GM12872 (cell line): Measurements from ENCODE around the gene CIB2.

ENCODE experiments used
- CTCF ChIP-seq: IDR thresholded peaks from 3 replicates; pipeline ENCODE4 v1.5.1; 2011; ENCODE audit warnings: low read depth, mild to moderate bottlenecking, low read length, moderate library complexity; ENCODE audit not compliant: insufficient read depth

CIB2 gene

GRCh38 chr15:78061963-78062427 lies 69.2 kb downstream of the CIB2 start:
- no peak for TF ChIP-seq CTCF

- TF ChIP-seq CTCF, result no peak
Measured at GRCh38 chr15:78060232-78060631, 71.0 kb downstream of the CIB2 start.

DNA sequence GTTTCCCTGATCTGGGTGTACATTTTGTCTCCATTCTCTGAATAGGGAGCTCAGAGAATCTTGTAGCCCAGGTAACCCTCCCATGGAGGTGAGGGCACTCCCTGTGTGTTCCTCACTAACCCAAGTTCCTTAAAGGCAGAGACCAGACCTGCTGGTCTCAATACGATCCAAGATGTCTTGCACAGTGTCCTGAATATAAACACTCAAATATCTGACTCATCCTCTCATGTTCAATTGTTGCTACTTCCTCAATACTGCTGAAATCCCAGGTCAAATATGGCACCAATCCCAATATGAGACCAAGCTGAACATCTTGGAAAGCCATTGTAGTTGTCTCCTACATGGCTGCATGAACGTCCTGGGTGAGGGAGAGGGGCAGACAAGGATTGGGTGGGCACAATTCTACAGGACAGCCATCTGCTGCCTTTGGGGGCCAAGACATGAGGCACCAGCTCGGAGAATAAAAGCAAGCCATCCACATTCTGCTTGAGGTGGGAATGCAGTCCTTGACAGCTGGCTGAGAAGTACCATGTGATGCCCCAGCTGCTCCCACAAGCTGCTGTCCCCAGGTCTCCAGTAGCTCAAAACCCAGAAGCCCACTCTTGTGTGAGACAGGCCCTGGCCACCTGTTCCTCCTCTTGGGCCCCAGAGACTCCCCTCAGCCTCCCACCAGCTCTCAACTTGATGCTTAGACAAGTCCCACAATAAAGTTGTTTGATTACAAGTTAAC lies 72.0 kb downstream of the CIB2 start:
- no peak for TF ChIP-seq CTCF

DNA sequence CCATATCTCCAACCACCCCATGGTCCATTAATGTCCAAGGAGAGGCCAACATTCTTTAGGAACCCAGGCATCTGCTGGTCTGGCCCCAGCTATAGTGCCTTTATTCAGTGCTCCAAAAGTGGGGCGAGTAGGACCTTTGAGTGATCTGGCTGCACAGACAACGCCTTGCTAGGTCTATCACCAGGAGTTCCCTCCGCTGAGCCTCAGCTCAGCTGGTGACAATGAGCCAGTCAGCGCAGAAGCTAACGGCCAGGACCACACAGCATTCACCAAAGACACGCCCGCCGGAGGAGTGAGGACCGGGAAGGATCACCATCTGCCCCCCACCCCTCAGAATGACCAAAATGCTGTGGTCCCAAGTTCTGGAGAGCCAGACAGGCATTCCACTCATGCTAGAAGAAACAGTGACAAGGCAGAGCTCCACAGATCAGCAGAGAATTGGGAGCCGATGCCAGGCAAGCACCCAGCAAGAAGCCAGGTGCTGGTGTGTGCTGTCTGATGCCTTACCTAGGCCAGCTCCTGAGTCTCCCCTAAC lies 72.8 kb downstream of the CIB2 start:
- no peak for TF ChIP-seq CTCF

- no peak for TF ChIP-seq CTCF
Measured at GRCh38 chr15:78057803-78058202, 73.4 kb downstream of the CIB2 start.

DNA sequence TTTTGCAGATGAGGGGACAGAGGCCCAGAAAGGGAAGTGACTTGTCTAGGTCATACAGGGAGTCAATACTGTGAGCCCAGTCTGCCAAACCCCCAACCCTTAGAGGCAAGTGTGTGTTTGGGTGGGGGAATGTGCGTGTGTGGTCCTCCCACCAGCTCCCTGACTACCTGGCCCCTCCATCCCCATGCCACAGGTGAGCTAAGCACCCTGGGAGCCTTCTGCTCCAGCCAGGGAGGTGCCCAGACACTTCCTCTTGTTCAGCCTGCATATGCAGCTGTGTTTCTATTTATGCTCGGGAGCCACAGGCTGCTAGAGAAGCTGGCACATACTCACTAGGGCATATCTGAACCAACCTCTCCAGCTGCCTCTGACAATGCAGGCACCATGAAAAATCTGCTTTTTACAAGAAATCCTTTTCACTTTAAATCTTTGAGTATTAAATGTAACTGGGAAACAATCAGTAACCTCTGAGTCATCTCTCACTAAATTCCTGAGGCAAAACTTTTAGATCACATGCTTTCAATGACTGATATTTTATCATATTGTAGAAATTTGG lies 74.5 kb downstream of the CIB2 start:
- TF ChIP-seq CTCF, result no peak

- TF ChIP-seq CTCF, result no peak
Measured at GRCh38 chr15:78055919-78056713, 75.1 kb downstream of the CIB2 start.
